ENCODE data around the gene TTC23.

GRCh38 chr15:99168601-99169580 lies 80.5 kb downstream of the TTC23 start:
- TF ChIP-seq CTCF (IDR thresholded peaks at IDR 0.05) (no peak), POLR2A (IDR thresholded peaks at IDR 0.05) (no peak)
